HFFc6 (cell line): ENCODE measurements around the gene ADGRA1. TPM values are rescaled to one million over a fixed set of nuclear protein-coding genes. Genes with fewer than 3 reads are reported as not detected.

Experiments used
- DNase-seq: peaks from one replicate; pipeline ENCODE4 v3.0.0-alpha.2; 2018
- H3K27ac Mint-ChIP-seq: 2 replicates; pipeline ENCODE4 v1.8.0; 2020; ENCODE audit warnings: mild to moderate bottlenecking, mixed read lengths
- H3K27me3 Mint-ChIP-seq: 2 replicates; pipeline ENCODE4 v1.8.0; 2021; ENCODE audit warnings: mild to moderate bottlenecking, moderate library complexity, mixed read lengths; ENCODE audit not compliant: insufficient read depth
- H3K36me3 Mint-ChIP-seq: 2 replicates; pipeline ENCODE4 v1.8.0; 2021; ENCODE audit warnings: low read depth, mixed read lengths
- H3K4me1 Mint-ChIP-seq: 2 replicates; pipeline ENCODE4 v1.8.0; 2020; ENCODE audit warnings: low read depth, mixed read lengths
- H3K4me3 Mint-ChIP-seq: 2 replicates; pipeline ENCODE4 v1.8.0; 2020; ENCODE audit warnings: mild to moderate bottlenecking, moderate library complexity, mixed read lengths
- H3K9me3 Mint-ChIP-seq: 2 replicates; pipeline ENCODE4 v1.8.0; 2020; ENCODE audit warnings: mild to moderate bottlenecking, mixed read lengths
- CTCF ChIP-seq: fragments of 200-600 bp; sonication (generic); IDR thresholded peaks from 2 replicates; pipeline ENCODE4 v1.5.0; 2021; ENCODE audit warnings: antibody characterized with exemption, mild to moderate bottlenecking
- long read RNA-seq: library from polyadenylated mRNA; unstranded; transcript quantifications from one replicate; pipeline ENCODE4 v2.0.0, GENCODE V29; 2019
- total RNA-seq, 6 experiments: library from RNA; stranded (reverse); fragmentation: NEBNext Ultra II Directional; extraction: Animal tissue kit (Norgen Biotek cat#: 25700); gene quantifications; 2 replicates in 1 of 6; 3 replicates in 5 of 6; pipeline ENCODE4 v1.2.3, GENCODE V29; 2021

The ADGRA1 gene
- not detected for total RNA-seq
- long read RNA-seq, result 0 reads

- Mint-ChIP-seq H3K4me1 (no peaks in the 10 kb centered on the region), H3K36me3 (no peaks in the 10 kb centered on the region), H3K27me3 (peaks cover 19% of the 10 kb centered on the region), H3K4me3 (no peak within 1 kb of the TSS), H3K27ac (no peak within 1 kb of the TSS), H3K9me3 (no peaks in the 10 kb centered on the region)
- DNase-seq, result no peak
- TF ChIP-seq CTCF, result no peak
These were observed at the start of gene ADGRA1 for GRCh38 chr10:133087679-133088178. ADGRA1 (plus strand) TSS chr10:133087924; CDS start chr10:133088910, 986 bp downstream.

GRCh38 chr10:133038036-133038823 lies 49.5 kb upstream of the ADGRA1 start:
- Mint-ChIP-seq H3K27me3 (peaks cover 22% of the 10 kb centered on the region), H3K27ac (no peak overlapping the region), H3K4me3 (no peak overlapping the region), H3K4me1 (no peaks in the 10 kb centered on the region), H3K9me3 (no peaks in the 10 kb centered on the region; the same call in 1 of the 2 replicates), H3K36me3 (no peaks in the 10 kb centered on the region)
- DNase-seq, result no peak
- TF ChIP-seq CTCF, result no peak

- Mint-ChIP-seq H3K27me3 (peaks cover 21% of the 10 kb centered on the region), H3K4me1 (no peaks in the 10 kb centered on the region)
- DNase-seq, result no peak
These were observed 48.5 kb upstream of the ADGRA1 start for GRCh38 chr10:133039107-133039802.

GRCh38 chr10:133039803-133040165 lies 47.9 kb upstream of the ADGRA1 start:
- H3K36me3 Mint-ChIP-seq, result no peaks in the 10 kb centered on the region
- no peak overlapping the region for H3K27ac Mint-ChIP-seq
- H3K27me3 Mint-ChIP-seq, result peaks cover 17% of the 10 kb centered on the region
- no peaks in the 10 kb centered on the region; the same call in 1 of the 2 replicates for H3K9me3 Mint-ChIP-seq
- DNase-seq, result no peak
- no peak overlapping the region for H3K4me3 Mint-ChIP-seq
- no peak for TF ChIP-seq CTCF
- no peaks in the 10 kb centered on the region for H3K4me1 Mint-ChIP-seq

More at GRCh38 chr10:133039107-133039802, 48.5 kb upstream of the ADGRA1 start:
- Mint-ChIP-seq H3K27ac (no peak overlapping the region), H3K9me3 (no peaks in the 10 kb centered on the region; the same call in 1 of the 2 replicates), H3K36me3 (no peaks in the 10 kb centered on the region), H3K4me3 (no peak overlapping the region)
- no peak for TF ChIP-seq CTCF

GRCh38 chr10:133040198-133040597 lies 47.5 kb upstream of the ADGRA1 start:
- Mint-ChIP-seq H3K36me3 (no peaks in the 10 kb centered on the region), H3K27me3 (peaks cover 17% of the 10 kb centered on the region), H3K27ac (no peak overlapping the region), H3K4me3 (no peak overlapping the region), H3K9me3 (no peaks in the 10 kb centered on the region; the same call in 1 of the 2 replicates), H3K4me1 (no peaks in the 10 kb centered on the region)
- no peak for DNase-seq
- TF ChIP-seq CTCF, result no peak
